Thyroid gland (tissue), 4 donors: ENCODE data around the gene MRGPRF. TPM values are rescaled to one million over a fixed set of nuclear protein-coding genes. Genes with fewer than 3 reads are reported as not detected.

Source experiments
- DNase-seq, 2 donors: peaks; one replicate each; pipeline ENCODE4 v3.0.0-alpha.2; 2019
- H3K27ac ChIP-seq, 3 donors: fragments of 200-600 bp; sonication (generic); 1 replicate in 2 of 3; 2 replicates in 1 of 3; pipeline ENCODE4 v1.5.1; 2016 to 2019; ENCODE audit warnings: mild to moderate bottlenecking in 1 of 3, moderate library complexity in 1 of 3
- H3K27me3 ChIP-seq: fragments of 200-600 bp; sonication (generic); one replicate; pipeline ENCODE4 v1.5.1; 2019
- H3K36me3 ChIP-seq, 2 donors: fragments of 200-600 bp; sonication (generic); one replicate each; pipeline ENCODE4 v1.5.1; 2016 to 2019
- H3K4me1 ChIP-seq, 2 donors: fragments of 200-600 bp; sonication (generic); one replicate each; pipeline ENCODE4 v1.5.1; 2017 to 2019
- H3K4me3 ChIP-seq, 3 donors: fragments of 200-600 bp; sonication (generic); replicated peaks in 1 of 3; 1 replicate in 2 of 3; 2 replicates in 1 of 3; pipeline ENCODE4 v1.5.1; 2016; ENCODE audit warnings: mild to moderate bottlenecking in 1 of 3
- H3K9me3 ChIP-seq: fragments of 200-600 bp; sonication (generic); one replicate; pipeline ENCODE4 v1.5.1; 2017
- POLR2A ChIP-seq, 2 donors: fragments of 450-650 bp; IDR thresholded peaks; one replicate each; pipeline ENCODE4 v1.6.1; 2017; ENCODE audit warnings: antibody characterized with exemption in 2 of 2, mild to moderate bottlenecking in 2 of 2, moderate library complexity in 1 of 2
- WGBS, 2 donors: methylation state at CpG; one replicate each; pipeline ENCODE4 v1.1.5; 2017; 5-methylcytosine and 5-hydroxymethylcytosine counted together
- intact Hi-C: fragments of 100-400 bp; cut with DNase I; formaldehyde crosslinking; loops from one replicate; pipeline ENCODE4 v1.15.1; 2023
- total RNA-seq, 4 donors: library from RNA; depleted of rRNA; stranded (reverse); fragments of >200 nt; gene quantifications; one replicate each; pipeline ENCODE4 v1.2.3, GENCODE V29; 2016
- TF ChIP-seq, protein P1 (sequence below), 6 experiments: fragments of 200-600 bp in 3 of 6; fragments of 450-650 bp in 3 of 6; sonication (generic) in 3 of 6; IDR thresholded peaks; one replicate each; pipeline ENCODE4 v1.5.1; 2016 to 2019; ENCODE audit warnings: antibody characterized with exemption in 6 of 6, mild to moderate bottlenecking in 2 of 6, inconsistent platforms in 1 of 6, moderate library complexity in 1 of 6

The MRGPRF gene
- total RNA-seq, 4 donors from 2014 or later: 5.0 to 7.6 (median 6.6) TPM

DNA sequence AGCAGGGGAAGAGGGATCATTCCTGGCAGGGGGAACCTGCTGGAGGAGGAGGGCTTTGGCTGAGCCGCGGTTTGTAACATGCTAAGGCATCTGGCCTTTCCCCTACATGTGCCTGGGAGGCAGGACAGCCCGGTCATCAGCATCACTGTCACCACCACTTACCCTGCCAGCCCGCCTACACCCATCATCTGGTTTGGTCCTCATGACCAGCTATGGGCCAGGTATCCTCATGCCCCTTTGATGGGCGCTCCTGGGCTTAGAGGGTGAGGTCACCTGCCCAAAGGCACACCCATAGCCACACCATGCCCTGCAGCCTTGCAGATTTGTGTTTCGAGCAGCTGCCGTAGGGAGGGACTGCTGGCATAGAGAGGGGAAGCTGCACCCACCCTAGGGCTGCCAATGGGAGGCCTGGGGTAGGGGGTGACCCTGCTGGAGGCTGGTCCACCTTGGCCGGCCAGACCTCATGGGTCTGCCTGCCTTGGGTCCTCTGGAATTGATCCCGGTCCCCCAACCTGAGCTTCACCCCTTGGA is 2.6 kb downstream of the MRGPRF start:
- TF ChIP-seq, protein P1, sequence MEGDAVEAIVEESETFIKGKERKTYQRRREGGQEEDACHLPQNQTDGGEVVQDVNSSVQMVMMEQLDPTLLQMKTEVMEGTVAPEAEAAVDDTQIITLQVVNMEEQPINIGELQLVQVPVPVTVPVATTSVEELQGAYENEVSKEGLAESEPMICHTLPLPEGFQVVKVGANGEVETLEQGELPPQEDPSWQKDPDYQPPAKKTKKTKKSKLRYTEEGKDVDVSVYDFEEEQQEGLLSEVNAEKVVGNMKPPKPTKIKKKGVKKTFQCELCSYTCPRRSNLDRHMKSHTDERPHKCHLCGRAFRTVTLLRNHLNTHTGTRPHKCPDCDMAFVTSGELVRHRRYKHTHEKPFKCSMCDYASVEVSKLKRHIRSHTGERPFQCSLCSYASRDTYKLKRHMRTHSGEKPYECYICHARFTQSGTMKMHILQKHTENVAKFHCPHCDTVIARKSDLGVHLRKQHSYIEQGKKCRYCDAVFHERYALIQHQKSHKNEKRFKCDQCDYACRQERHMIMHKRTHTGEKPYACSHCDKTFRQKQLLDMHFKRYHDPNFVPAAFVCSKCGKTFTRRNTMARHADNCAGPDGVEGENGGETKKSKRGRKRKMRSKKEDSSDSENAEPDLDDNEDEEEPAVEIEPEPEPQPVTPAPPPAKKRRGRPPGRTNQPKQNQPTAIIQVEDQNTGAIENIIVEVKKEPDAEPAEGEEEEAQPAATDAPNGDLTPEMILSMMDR (IDR thresholded peaks at IDR 0.05): no peak
- Histone ChIP-seq H3K4me1 (peaks cover 0 to 40% of the 10 kb centered on the region in 2 donors), H3K4me3 (peak overlapping the region in 1 of 3 donors; percentile 12), H3K27me3 (peaks cover 4% of the 10 kb centered on the region), H3K27ac (peak overlapping the region in 2 of 3 donors; percentile 12 to 54), H3K9me3 (no peaks in the 10 kb centered on the region), H3K36me3 (no peaks in the 10 kb centered on the region)
- intact Hi-C loops: no loop called here
- WGBS, 2 donors: 56 to 57% methylated on average over 3 to 7 of the region's 9 CpGs
- DNase-seq: no peak

DNA sequence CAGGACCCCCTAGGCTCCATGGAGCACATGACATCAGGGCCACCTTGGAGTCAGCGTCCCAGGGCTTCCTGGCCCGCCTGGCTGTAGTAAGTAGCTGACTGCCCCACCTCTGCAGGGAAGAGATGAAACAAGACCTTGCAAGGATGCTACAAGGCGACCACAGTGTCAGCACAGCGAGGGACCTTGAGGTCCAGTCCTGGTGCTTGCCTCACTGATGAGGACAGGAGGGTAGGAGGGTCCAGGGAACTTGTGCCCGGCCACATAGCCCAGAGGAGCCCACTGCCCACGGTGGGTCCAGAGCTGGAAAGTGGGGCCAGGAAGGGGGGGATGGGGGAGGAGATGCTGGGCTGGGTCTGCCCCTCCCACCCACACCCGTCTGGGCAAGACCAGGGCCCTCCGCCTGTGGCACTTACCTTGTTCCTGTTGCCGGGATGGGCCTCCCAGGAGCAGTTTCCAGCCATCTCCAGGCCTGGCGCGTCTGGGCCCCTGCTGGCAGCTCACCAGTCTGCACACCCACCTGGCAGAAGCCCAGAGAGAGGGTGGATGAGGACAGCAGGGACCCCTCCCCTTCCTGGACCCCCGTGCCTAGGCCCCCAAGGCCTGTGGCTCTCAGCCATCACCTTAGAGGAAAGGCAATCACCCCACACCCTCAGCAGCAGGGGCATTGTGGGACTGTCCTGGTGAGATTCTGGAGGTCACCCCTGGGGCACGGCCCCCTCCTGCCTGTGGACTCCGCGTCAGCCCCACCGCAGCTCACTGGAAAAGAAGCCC is 3.4 kb downstream of the MRGPRF start:
- Histone ChIP-seq H3K36me3 (no peaks in the 10 kb centered on the region), H3K4me1 (peaks cover 0 to 40% of the 10 kb centered on the region in 2 donors), H3K27me3 (peaks cover 4% of the 10 kb centered on the region), H3K9me3 (no peaks in the 10 kb centered on the region), H3K27ac (peak overlapping the region in 2 of 3 donors; percentile 36 to 54), H3K4me3 (no peak overlapping the region)
- 67 to 83% methylated on average over 3 to 14 of the region's 16 CpGs for WGBS, 2 donors
- TF ChIP-seq, protein P1 (IDR thresholded peaks at IDR 0.05): no peak
- TF ChIP-seq POLR2A (IDR thresholded peaks at IDR 0.05): no peak
- no peak for DNase-seq
- intact Hi-C loops: no loop called here

DNA sequence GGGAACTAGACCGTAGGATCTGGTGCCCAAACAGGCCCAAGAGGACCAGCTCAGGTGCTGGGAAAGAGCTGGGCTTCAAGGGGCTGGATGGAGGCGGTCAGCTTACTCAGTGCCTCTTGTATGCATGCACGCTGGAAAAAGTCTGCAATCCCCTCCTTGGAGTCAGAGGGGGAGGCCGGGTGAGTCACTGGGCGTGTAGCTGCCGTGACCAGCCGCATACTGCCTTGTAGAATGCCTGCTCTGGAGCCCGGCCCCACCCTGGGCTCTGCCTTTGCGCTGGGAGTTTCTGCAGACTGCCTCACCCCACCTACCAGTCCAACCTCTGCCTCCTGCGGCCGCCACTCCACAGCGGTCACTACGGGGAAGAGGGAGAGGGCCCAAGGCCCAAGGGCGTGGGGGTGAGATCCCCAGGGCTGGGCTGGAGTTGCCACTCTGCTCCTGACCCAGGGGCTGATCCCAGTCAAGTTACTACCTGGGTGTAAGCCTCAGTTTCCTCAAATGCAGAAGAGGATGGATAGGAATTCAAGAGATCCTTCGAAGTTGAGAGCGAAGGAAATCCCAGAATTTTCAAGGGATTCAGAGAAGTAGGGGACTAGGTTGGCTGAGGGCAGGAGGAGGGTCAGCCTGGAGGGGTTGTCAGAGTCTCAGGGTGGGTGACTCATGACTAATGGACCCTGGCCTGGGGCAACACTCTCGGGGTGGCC is 4.2 kb downstream of the MRGPRF start:
- Histone ChIP-seq H3K9me3 (no peaks in the 10 kb centered on the region), H3K4me3 (no peak overlapping the region), H3K27ac (peak overlapping the region in 2 of 3 donors; percentile 36 to 67), H3K4me1 (peaks cover 0 to 38% of the 10 kb centered on the region in 2 donors), H3K27me3 (peaks cover 4% of the 10 kb centered on the region), H3K36me3 (no peaks in the 10 kb centered on the region)
- WGBS, 2 donors: 71 to 73% methylated on average over 11 to 17 of the region's 17 CpGs
- intact Hi-C loops: no loop called here
- TF ChIP-seq, protein P1 (IDR thresholded peaks at IDR 0.05): no peak
- TF ChIP-seq POLR2A (IDR thresholded peaks at IDR 0.05): no peak
- DNase-seq: peak; percentile 11 to 26

DNA sequence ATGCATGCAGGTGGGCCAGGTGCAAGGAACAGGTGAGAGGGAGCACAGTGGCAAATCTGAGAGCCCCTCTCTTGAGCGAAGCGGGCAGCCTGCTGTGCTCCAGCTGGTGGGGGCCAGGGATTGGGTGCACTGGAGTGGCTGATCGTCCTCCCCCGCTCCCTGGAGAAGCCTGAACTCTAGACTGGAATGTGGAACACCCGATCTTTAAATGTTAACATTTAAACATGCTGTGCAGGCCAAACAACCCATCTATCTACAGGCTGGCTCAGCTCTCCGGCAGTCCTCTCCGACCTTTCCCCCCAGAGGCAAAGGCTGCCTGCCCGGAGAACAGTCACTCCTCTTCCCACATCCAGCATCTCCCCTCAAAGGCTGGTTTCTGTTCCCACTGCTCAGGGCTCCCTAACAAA is 5.1 kb downstream of the MRGPRF start:
- Histone ChIP-seq H3K4me3 (no peak overlapping the region), H3K27ac (peak overlapping the region in 1 of 3 donors; percentile 67), H3K9me3 (no peaks in the 10 kb centered on the region), H3K36me3 (no peaks in the 10 kb centered on the region), H3K4me1 (peaks cover 0 to 30% of the 10 kb centered on the region in 2 donors), H3K27me3 (no peaks in the 10 kb centered on the region)
- no peak for DNase-seq
- TF ChIP-seq, protein P1 (IDR thresholded peaks at IDR 0.05): no peak
- TF ChIP-seq POLR2A (IDR thresholded peaks at IDR 0.05): no peak
- intact Hi-C loops: no loop called here
- 56 to 75% methylated on average over 8 of the region's 8 CpGs for WGBS, 2 donors
